ENCODE results near the gene EXOG. TPM values are rescaled to one million over a fixed set of nuclear protein-coding genes. Genes with fewer than 3 reads are reported as not detected.

Gene EXOG
- total RNA-seq, 1 experiment from 2014 or later, result 13.7 TPM

DNA sequence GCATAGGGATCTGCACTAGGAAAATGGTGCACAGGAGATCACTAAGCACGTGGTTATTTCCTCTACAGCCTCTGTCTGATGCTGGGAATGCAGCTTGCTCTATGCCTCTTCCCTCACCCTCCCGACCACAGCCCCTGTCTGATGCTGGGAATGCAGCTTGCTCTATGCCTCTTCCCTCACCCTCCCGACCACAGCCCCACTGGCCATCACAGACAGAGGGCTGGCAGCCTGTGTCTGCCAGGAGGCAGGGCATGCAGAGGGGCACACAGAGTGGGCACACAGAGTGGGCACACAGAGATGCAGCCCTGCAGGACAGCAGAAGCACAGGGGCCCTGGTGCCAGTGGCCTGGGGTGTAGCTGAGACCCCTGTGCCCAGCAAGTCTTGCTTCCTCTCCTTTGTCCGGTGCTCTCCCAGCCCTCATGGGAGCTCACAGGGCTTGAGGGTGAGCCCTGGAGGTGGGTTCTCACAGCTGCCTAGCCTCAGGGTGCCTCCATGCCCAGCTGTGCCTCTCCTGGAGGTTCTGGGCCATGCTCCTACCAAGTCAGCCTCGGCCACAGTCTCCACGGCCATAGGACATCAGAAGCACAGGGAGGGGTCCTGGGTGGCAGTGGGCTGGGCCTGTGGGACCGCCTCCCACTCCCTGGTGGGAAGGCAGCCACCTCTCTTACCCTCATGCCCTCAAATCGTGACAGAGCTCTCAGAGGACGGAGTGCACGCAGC lies 65.8 kb downstream of the EXOG start:
- POLR2A ChIA-PET, result interaction anchor here (0.6 kb wide), 1 partner anchor 56 kb away, joined by 4 read pairs; no protein-coding TSS in a partner anchor
- Mint-ChIP-seq H3K27me3 (ENCODE audit: low read depth) (no peaks in the 10 kb centered on the region; the same call in 1 of the 2 replicates), H3K4me1 (no peaks in the 10 kb centered on the region), H3K9me3 (peaks cover 8% of the 10 kb centered on the region), H3K27ac (no peak overlapping the region), H3K36me3 (peaks cover 2% of the 10 kb centered on the region; the same call in 1 of the 2 replicates), H3K4me3 (no peak overlapping the region)
- TF ChIP-seq ZNF263 (CRISPR knock-in tag; IDR thresholded peaks at IDR 0.05; ENCODE audit: low read depth) (no peak), ESRRA (CRISPR knock-in tag; IDR thresholded peaks at IDR 0.05; ENCODE audit: borderline replicate concordance) (no peak)
- ATAC-seq, result no peak
- CTCF ChIA-PET, result no interaction called here
- DNase-seq (ENCODE audit: low spot score), result no peak

DNA sequence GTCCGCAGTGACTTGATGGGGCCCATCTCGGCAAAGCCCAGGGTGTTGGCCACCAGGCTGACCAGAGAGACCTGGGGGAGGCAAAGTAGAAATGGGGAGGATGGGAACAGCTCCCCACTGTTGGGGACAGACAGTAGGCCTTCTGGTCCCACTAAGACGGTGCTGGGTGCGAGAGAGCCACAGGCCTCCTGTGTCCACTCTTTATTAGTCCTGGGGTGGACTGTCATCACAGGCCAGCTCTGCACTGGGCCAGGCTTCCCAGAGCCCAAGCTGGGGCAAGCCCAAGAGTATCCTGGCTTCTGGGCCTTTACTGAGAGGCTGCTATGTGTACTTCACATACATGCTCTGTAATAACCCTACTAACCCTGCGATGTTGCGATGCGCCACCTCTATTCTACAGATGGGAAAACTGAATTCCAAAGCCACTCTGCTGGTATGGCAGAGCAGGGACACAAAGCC lies 66.4 kb downstream of the EXOG start:
- DNase-seq (ENCODE audit: low spot score), result no peak
- no peaks in the 10 kb centered on the region for H3K4me1 Mint-ChIP-seq
- no peaks in the 10 kb centered on the region; the same call in 1 of the 2 replicates for H3K27me3 Mint-ChIP-seq (ENCODE audit: low read depth)
- ATAC-seq, result no peak
- H3K27ac Mint-ChIP-seq, result no peak overlapping the region
- ChIA-PET POLR2A (no interaction called here), CTCF (no interaction called here)
- peaks cover 2% of the 10 kb centered on the region; the same call in 1 of the 2 replicates for H3K36me3 Mint-ChIP-seq
- no peak overlapping the region for H3K4me3 Mint-ChIP-seq
- TF ChIP-seq MXD4 (CRISPR knock-in tag; IDR thresholded peaks at IDR 0.05; ENCODE audit: borderline replicate concordance) (no peak), ATF2 (CRISPR knock-in tag; IDR thresholded peaks at IDR 0.05; ENCODE audit: borderline replicate concordance, low read depth) (no peak), PRRX2 (CRISPR knock-in tag; IDR thresholded peaks at IDR 0.05) (no peak), FOXJ3 (CRISPR knock-in tag; IDR thresholded peaks at IDR 0.05; ENCODE audit: borderline replicate concordance) (no peak), JAZF1 (CRISPR knock-in tag; IDR thresholded peaks at IDR 0.05) (no peak), ELF4 (CRISPR knock-in tag; IDR thresholded peaks at IDR 0.05; ENCODE audit: low read depth) (no peak), GTF2I (CRISPR knock-in tag; conservative IDR thresholded peaks at IDR 0.05) (no peak), GABPB1 (CRISPR knock-in tag; IDR thresholded peaks at IDR 0.05) (no peak), NFATC4 (CRISPR knock-in tag; IDR thresholded peaks at IDR 0.05) (no peak), JUN (CRISPR knock-in tag; IDR thresholded peaks at IDR 0.05) (no peak), NR1H2 (CRISPR knock-in tag; IDR thresholded peaks at IDR 0.05) (no peak), ZNF671 (CRISPR knock-in tag; IDR thresholded peaks at IDR 0.05) (no peak), ESRRA (CRISPR knock-in tag; IDR thresholded peaks at IDR 0.05; ENCODE audit: borderline replicate concordance) (no peak), ZNF121 (CRISPR knock-in tag; IDR thresholded peaks at IDR 0.05) (no peak)
- TF ChIP-seq, protein P1, sequence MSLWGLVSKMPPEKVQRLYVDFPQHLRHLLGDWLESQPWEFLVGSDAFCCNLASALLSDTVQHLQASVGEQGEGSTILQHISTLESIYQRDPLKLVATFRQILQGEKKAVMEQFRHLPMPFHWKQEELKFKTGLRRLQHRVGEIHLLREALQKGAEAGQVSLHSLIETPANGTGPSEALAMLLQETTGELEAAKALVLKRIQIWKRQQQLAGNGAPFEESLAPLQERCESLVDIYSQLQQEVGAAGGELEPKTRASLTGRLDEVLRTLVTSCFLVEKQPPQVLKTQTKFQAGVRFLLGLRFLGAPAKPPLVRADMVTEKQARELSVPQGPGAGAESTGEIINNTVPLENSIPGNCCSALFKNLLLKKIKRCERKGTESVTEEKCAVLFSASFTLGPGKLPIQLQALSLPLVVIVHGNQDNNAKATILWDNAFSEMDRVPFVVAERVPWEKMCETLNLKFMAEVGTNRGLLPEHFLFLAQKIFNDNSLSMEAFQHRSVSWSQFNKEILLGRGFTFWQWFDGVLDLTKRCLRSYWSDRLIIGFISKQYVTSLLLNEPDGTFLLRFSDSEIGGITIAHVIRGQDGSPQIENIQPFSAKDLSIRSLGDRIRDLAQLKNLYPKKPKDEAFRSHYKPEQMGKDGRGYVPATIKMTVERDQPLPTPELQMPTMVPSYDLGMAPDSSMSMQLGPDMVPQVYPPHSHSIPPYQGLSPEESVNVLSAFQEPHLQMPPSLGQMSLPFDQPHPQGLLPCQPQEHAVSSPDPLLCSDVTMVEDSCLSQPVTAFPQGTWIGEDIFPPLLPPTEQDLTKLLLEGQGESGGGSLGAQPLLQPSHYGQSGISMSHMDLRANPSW (CRISPR knock-in tag; conservative IDR thresholded peaks at IDR 0.05; ENCODE audit: low read depth), result no peak
- TF ChIP-seq, protein P2, sequence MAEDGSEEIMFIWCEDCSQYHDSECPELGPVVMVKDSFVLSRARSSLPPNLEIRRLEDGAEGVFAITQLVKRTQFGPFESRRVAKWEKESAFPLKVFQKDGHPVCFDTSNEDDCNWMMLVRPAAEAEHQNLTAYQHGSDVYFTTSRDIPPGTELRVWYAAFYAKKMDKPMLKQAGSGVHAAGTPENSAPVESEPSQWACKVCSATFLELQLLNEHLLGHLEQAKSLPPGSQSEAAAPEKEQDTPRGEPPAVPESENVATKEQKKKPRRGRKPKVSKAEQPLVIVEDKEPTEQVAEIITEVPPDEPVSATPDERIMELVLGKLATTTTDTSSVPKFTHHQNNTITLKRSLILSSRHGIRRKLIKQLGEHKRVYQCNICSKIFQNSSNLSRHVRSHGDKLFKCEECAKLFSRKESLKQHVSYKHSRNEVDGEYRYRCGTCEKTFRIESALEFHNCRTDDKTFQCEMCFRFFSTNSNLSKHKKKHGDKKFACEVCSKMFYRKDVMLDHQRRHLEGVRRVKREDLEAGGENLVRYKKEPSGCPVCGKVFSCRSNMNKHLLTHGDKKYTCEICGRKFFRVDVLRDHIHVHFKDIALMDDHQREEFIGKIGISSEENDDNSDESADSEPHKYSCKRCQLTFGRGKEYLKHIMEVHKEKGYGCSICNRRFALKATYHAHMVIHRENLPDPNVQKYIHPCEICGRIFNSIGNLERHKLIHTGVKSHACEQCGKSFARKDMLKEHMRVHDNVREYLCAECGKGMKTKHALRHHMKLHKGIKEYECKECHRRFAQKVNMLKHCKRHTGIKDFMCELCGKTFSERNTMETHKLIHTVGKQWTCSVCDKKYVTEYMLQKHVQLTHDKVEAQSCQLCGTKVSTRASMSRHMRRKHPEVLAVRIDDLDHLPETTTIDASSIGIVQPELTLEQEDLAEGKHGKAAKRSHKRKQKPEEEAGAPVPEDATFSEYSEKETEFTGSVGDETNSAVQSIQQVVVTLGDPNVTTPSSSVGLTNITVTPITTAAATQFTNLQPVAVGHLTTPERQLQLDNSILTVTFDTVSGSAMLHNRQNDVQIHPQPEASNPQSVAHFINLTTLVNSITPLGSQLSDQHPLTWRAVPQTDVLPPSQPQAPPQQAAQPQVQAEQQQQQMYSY (CRISPR knock-in tag; IDR thresholded peaks at IDR 0.05), result no peak
- TF ChIP-seq, protein P3, sequence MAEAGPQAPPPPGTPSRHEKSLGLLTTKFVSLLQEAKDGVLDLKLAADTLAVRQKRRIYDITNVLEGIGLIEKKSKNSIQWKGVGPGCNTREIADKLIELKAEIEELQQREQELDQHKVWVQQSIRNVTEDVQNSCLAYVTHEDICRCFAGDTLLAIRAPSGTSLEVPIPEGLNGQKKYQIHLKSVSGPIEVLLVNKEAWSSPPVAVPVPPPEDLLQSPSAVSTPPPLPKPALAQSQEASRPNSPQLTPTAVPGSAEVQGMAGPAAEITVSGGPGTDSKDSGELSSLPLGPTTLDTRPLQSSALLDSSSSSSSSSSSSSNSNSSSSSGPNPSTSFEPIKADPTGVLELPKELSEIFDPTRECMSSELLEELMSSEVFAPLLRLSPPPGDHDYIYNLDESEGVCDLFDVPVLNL (CRISPR knock-in tag; IDR thresholded peaks at IDR 0.05; ENCODE audit: borderline replicate concordance, low read depth), result no peak
- H3K9me3 Mint-ChIP-seq, result peaks cover 8% of the 10 kb centered on the region

All from WTC11 (cell line).